ENCODE measurements around the gene PAK5. TPM values are rescaled to one million over a fixed set of nuclear protein-coding genes. Genes with fewer than 3 reads are reported as not detected.

PAK5 gene
- total RNA-seq, 1 experiment from 2014 or later = not detected

DNA sequence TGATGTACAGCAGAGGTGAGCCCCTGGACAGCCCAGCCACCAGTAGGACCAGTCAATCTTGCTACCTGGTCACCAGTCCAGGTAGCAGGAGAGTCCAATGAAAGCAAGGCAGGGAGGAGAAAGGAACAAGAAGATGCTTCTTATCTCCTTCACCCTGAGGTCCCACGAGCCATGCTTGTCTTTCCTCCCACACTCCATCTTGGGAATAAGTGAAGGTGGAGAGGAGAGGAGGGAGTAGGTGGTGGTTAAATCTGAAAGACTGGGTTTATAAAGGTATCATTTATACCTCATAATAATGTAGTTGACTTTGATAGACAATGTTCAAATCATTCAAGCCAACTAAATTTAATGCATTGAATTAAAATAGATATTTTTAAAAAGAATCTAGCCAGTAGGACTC, 288.6 kb downstream of the PAK5 start:
- H4K20me1 ChIP-seq (ENCODE audit: low read length) = no peaks in the 10 kb centered on the region
- no peaks in the 10 kb centered on the region for H3K9me3 ChIP-seq (ENCODE audit: low read length)
- no peak for TF ChIP-seq EZH2phosphoT487 (IDR thresholded peaks at IDR 0.05; ENCODE audit: borderline replicate concordance, low read length)
- no peak for TF ChIP-seq EZH2 (IDR thresholded peaks at IDR 0.05; ENCODE audit: low read length, unreplicated experiment)
- TF ChIP-seq, protein P1, sequence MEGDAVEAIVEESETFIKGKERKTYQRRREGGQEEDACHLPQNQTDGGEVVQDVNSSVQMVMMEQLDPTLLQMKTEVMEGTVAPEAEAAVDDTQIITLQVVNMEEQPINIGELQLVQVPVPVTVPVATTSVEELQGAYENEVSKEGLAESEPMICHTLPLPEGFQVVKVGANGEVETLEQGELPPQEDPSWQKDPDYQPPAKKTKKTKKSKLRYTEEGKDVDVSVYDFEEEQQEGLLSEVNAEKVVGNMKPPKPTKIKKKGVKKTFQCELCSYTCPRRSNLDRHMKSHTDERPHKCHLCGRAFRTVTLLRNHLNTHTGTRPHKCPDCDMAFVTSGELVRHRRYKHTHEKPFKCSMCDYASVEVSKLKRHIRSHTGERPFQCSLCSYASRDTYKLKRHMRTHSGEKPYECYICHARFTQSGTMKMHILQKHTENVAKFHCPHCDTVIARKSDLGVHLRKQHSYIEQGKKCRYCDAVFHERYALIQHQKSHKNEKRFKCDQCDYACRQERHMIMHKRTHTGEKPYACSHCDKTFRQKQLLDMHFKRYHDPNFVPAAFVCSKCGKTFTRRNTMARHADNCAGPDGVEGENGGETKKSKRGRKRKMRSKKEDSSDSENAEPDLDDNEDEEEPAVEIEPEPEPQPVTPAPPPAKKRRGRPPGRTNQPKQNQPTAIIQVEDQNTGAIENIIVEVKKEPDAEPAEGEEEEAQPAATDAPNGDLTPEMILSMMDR (conservative IDR thresholded peaks at IDR 0.05; ENCODE audit: low read depth, low read length) = no peak
- no peaks in the 10 kb centered on the region for H3F3A ChIP-seq (ENCODE audit: low read length, unreplicated experiment)
- ATAC-seq = no peak
- no peak for DNase-seq
- H3K9ac ChIP-seq (ENCODE audit: low read length) = no peak overlapping the region
- no peak overlapping the region for H3K4me3 ChIP-seq (ENCODE audit: low read length)
- no peak overlapping the region for H3K27ac ChIP-seq (ENCODE audit: low read length)
- H3K9me2 ChIP-seq (replicated peaks; ENCODE audit: low read length) = no peaks in the 10 kb centered on the region
- intact Hi-C loops (cut with micrococcal nuclease) = no loop called here
- H2AFZ ChIP-seq (ENCODE audit: low read length) = no peak overlapping the region
- POLR2A ChIA-PET (ENCODE audit: unreplicated experiment) = no interaction called here
- H3K4me1 ChIP-seq (ENCODE audit: insufficient read depth, low read length) = peaks cover 18% of the 10 kb centered on the region
- no TSS peak for BruUV-seq (replicated peaks)
- CTCF ChIA-PET = no interaction called here
- no peaks in the 10 kb centered on the region for H3K79me2 ChIP-seq (ENCODE audit: low read length)
- no peaks in the 10 kb centered on the region for H3K36me3 ChIP-seq (ENCODE audit: low read depth, low read length)
- no peak overlapping the region for H3K4me2 ChIP-seq (ENCODE audit: low read length)
- no peaks in the 10 kb centered on the region for H3K27me3 ChIP-seq (ENCODE audit: low read length)

DNA sequence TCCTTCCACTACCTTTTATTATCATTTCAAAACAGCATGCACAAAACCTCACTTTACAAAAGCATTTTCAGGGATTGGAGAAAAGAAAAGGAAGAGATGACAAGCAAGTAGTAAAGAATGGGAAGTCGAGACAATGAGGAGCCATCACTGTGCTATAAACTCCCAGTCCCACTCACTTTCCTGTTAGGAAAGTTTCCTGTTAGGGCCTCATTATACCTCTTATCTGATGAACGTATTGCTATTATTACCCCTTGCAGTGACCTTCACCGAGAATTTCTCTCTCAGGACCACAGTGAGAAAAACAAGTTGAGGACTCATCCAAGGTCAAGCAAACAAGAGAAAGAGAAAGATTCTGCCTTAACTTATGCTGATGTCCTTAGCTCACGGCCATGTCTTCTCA, 295.7 kb downstream of the PAK5 start:
- H3K27ac ChIP-seq (ENCODE audit: low read length) = no peak overlapping the region
- TF ChIP-seq EZH2 (IDR thresholded peaks at IDR 0.05; ENCODE audit: low read length, unreplicated experiment) = no peak
- TF ChIP-seq EZH2phosphoT487 (IDR thresholded peaks at IDR 0.05; ENCODE audit: borderline replicate concordance, low read length) = no peak
- TF ChIP-seq, protein P1 (conservative IDR thresholded peaks at IDR 0.05; ENCODE audit: low read depth, low read length) = no peak
- no peak for DNase-seq
- H3K9me2 ChIP-seq (replicated peaks; ENCODE audit: low read length) = no peaks in the 10 kb centered on the region
- H3K36me3 ChIP-seq (ENCODE audit: low read depth, low read length) = no peaks in the 10 kb centered on the region
- intact Hi-C loops (cut with micrococcal nuclease) = no loop called here
- no peaks in the 10 kb centered on the region for H4K20me1 ChIP-seq (ENCODE audit: low read length)
- H3K9me3 ChIP-seq (ENCODE audit: low read length) = no peaks in the 10 kb centered on the region
- no peaks in the 10 kb centered on the region for H3K27me3 ChIP-seq (ENCODE audit: low read length)
- ChIA-PET CTCF (no interaction called here), POLR2A (ENCODE audit: unreplicated experiment) (no interaction called here)
- H3K79me2 ChIP-seq (ENCODE audit: low read length) = no peaks in the 10 kb centered on the region
- H3K4me3 ChIP-seq (ENCODE audit: low read length) = no peak overlapping the region
- no peak overlapping the region for H3K9ac ChIP-seq (ENCODE audit: low read length)
- H3K4me2 ChIP-seq (ENCODE audit: low read length) = no peak overlapping the region
- no TSS peak for BruUV-seq (replicated peaks)
- no peak overlapping the region for H2AFZ ChIP-seq (ENCODE audit: low read length)
- no peak for ATAC-seq
- no peaks in the 10 kb centered on the region for H3F3A ChIP-seq (ENCODE audit: low read length, unreplicated experiment)
- no peaks in the 10 kb centered on the region for H3K4me1 ChIP-seq (ENCODE audit: insufficient read depth, low read length)

DNA sequence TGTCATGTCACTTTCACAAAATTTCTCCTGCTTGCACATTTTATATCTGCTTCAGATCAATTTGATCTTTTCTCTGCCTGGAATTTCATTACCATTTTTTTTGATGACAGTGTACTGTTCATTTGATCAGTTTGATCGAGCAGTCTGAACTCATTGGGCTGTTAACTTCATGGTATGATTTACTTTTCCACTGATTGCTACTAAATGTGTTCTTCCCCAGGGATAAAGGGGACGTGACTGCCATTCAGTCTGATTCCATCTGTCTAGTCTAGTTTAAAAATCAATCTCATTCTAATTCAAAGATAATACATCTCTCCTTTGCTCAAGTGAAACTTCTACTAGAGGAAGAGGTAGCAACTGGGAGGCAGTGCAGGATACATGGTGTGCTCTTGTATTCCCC, 303.4 kb downstream of the PAK5 start:
- Histone ChIP-seq H3K36me3 (ENCODE audit: low read depth, low read length) (no peaks in the 10 kb centered on the region), H3K9me3 (ENCODE audit: low read length) (no peaks in the 10 kb centered on the region), H4K20me1 (ENCODE audit: low read length) (no peaks in the 10 kb centered on the region), H3K27me3 (ENCODE audit: low read length) (no peaks in the 10 kb centered on the region), H3K4me1 (ENCODE audit: insufficient read depth, low read length) (peaks cover 9% of the 10 kb centered on the region; the same call in 1 of the 2 replicates), H3K27ac (ENCODE audit: low read length) (no peak overlapping the region), H3K4me3 (ENCODE audit: low read length) (no peak overlapping the region), H2AFZ (ENCODE audit: low read length) (no peak overlapping the region), H3K9ac (ENCODE audit: low read length) (no peak overlapping the region), H3F3A (ENCODE audit: low read length, unreplicated experiment) (no peaks in the 10 kb centered on the region), H3K79me2 (ENCODE audit: low read length) (no peaks in the 10 kb centered on the region), H3K9me2 (replicated peaks; ENCODE audit: low read length) (no peaks in the 10 kb centered on the region), H3K4me2 (ENCODE audit: low read length) (no peak overlapping the region)
- ATAC-seq = no peak
- no TSS peak for BruUV-seq (replicated peaks)
- no peak for TF ChIP-seq EZH2 (IDR thresholded peaks at IDR 0.05; ENCODE audit: low read length, unreplicated experiment)
- TF ChIP-seq, protein P1 (conservative IDR thresholded peaks at IDR 0.05; ENCODE audit: low read depth, low read length) = no peak
- TF ChIP-seq EZH2phosphoT487 (IDR thresholded peaks at IDR 0.05; ENCODE audit: borderline replicate concordance, low read length) = no peak
- no peak for DNase-seq
- ChIA-PET POLR2A (ENCODE audit: unreplicated experiment) (no interaction called here), CTCF (no interaction called here)
- intact Hi-C loops (cut with micrococcal nuclease) = no loop called here

All from PC-3 (cell line).